MM.1S (cell line): ENCODE measurements around the gene UBE2B.

Experiments used
- CTCF ChIP-seq: fragments of 300-600 bp; sonication (generic); IDR thresholded peaks from 2 replicates; pipeline ENCODE4 v1.5.1; 2016; ENCODE audit warnings: antibody characterized with exemption, low read length, mixed read lengths
- EZH2 ChIP-seq: fragments of 300-600 bp; sonication (generic); optimal IDR thresholded peaks from 2 replicates; pipeline ENCODE3; 2017; ENCODE audit warnings: low read depth, mild to moderate bottlenecking, antibody characterized with exemption, low read length, mixed read lengths

- TF ChIP-seq CTCF (peak; percentile 76), EZH2 (no peak)
Measured at GRCh38 chr5:134411546-134412266, 40.3 kb downstream of the UBE2B start, which contains the start of gene CDKN2AIPNL.
